Skeletal muscle satellite cell (primary cell): Measurements from ENCODE around the gene YIF1A.
"Not testable (repeated sequence)": the region's sequence is repeated elsewhere in the genome, so short reads cannot be mapped to it uniquely, and the experiment has no call there.

Experiments
- H3K27me3 ChIP-seq: 2 replicates; pipeline ENCODE4 v1.7.0; 2013; ENCODE audit warnings: low read length; ENCODE audit not compliant: control insufficient read depth, insufficient read depth
- H3K36me3 ChIP-seq: 2 replicates; pipeline ENCODE4 v1.7.0; 2013; ENCODE audit warnings: mild to moderate bottlenecking, control low read depth, low read length; ENCODE audit not compliant: insufficient read depth
- H3K4me1 ChIP-seq: 2 replicates; pipeline ENCODE4 v1.7.0; 2013; ENCODE audit warnings: low read length; ENCODE audit not compliant: control insufficient read depth, insufficient read depth
- H3K4me2 ChIP-seq: 2 replicates; pipeline ENCODE4 v1.7.0; 2013; ENCODE audit warnings: mild to moderate bottlenecking, low read length
- H3K4me3 ChIP-seq: 2 replicates; pipeline ENCODE4 v1.7.0; 2013; ENCODE audit warnings: low read length
- H3K9ac ChIP-seq: 2 replicates; pipeline ENCODE4 v1.7.0; 2013; ENCODE audit warnings: mild to moderate bottlenecking, low read depth, low read length, moderate library complexity
- H3K9me3 ChIP-seq: replicated peaks from 2 replicates; pipeline ENCODE4 v1.7.0; 2013; ENCODE audit warnings: mild to moderate bottlenecking, control low read depth, low read length

The YIF1A gene

GRCh38 chr11:66279092-66279734 is 9.7 kb downstream of the YIF1A start:
- Histone ChIP-seq H3K9ac (no peak overlapping the region), H3K4me1 (peaks cover 23% of the 10 kb centered on the region), H3K4me3 (no peak overlapping the region)

DNA sequence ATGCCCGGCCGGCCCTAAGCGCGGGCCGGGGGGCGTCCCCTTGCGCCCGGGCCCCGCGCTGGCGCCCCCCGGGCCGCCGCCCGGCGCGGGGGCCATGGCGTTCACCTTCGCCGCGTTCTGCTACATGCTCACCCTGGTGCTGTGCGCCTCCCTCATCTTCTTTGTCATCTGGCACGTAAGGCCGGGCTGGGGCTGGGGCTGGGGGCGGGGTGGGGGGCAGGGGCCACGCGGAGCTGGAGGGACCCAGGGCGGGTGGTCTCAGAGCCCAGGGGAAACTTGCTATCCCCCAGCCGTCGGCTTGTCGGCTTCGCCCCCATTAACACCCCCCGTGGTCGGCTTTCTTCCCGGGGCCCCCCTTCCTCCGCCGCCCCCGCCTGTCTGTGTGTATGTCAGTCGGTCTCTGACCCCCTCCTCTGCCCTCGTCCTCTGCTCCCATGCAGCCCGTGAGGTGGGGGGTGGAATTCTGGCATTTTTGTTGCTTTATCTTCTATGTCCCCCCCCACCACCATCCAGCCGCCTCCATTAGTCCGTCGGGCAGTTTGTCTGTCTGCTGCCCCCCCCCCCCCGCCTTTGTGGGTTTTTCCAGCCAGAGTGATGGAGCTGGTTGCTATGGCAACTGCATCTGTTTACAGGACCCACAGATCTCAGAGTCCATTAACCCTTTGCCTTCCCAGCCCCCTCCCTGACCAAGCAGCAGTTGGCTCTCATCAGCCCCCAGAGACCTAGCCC is 10.4 kb downstream of the YIF1A start:
- no peak overlapping the region for H3K9ac ChIP-seq
- H3K36me3 ChIP-seq = peaks cover 28% of the 10 kb centered on the region
- H3K27me3 ChIP-seq = no peaks in the 10 kb centered on the region
- peak overlapping the region; percentile 47 for H3K4me3 ChIP-seq
- H3K4me1 ChIP-seq = peaks cover 23% of the 10 kb centered on the region
- H3K4me2 ChIP-seq = peak overlapping the region; percentile 76
- no peaks in the 10 kb centered on the region for H3K9me3 ChIP-seq

More at GRCh38 chr11:66279092-66279734, 9.7 kb downstream of the YIF1A start:
- H3K36me3 ChIP-seq = peaks cover 23% of the 10 kb centered on the region
- no peak overlapping the region for H3K4me2 ChIP-seq
- no peaks in the 10 kb centered on the region for H3K9me3 ChIP-seq
- no peaks in the 10 kb centered on the region for H3K27me3 ChIP-seq

DNA sequence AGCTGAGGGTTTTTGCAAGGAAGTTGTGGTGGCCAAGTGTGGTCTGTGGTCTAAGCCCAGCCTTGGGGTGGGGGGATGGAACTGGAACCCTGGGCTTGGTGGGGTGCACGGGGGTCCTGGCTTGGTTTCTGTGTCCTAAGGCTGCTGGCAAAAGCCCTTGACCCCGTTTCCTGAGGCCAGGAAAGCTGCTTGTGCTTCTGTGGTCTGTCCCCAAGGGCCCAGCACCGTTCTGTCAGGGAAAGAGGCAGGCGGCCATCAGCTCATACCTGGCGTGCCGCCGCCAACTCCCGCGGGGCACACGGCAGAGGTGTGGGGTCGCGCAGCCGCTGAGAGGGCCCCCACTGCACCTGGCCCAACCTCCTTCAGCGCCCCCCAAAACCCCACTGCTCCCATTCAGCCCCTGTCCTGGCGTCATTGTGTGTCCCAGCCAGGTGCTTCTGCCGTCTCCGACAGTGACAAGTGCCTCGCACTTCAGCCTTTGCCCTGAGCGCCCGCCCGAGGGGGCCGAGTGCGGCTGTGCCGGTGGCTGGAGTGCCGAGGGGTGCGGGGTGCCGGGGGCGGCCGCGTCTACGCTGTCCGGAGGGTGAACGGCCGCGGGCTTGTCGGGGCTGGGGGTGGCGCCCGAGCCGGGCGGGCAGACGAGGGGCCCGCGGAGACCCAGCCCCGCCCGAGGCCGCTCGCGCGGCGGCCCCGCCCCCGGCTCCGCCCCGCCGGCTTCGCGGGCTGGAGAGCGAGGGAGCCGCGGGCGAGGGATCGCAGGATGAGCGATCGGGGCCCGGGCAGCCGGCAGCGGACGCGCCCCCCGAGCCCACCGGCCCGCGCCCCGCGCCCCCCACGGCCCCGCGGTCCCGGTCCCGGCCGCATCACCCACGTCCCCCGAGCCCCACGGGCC is 11.2 kb downstream of the YIF1A start, which contains the start of gene CNIH2:
Gene CNIH2 (plus strand): TSS at position 705 of the 892 bp plus-strand sequence. CDS start 282 bp downstream, outside the sequence.
- peaks cover 33% of the 10 kb centered on the region for H3K36me3 ChIP-seq
- H3K9ac ChIP-seq = peak within 1 kb of the TSS; percentile 41
- H3K27me3 ChIP-seq = no peaks in the 10 kb centered on the region
- H3K4me2 ChIP-seq = peak within 1 kb of the TSS; percentile 76
- H3K9me3 ChIP-seq = no peaks in the 10 kb centered on the region
- peak within 1 kb of the TSS; percentile 47 for H3K4me3 ChIP-seq
- H3K4me1 ChIP-seq = peaks cover 21% of the 10 kb centered on the region

DNA sequence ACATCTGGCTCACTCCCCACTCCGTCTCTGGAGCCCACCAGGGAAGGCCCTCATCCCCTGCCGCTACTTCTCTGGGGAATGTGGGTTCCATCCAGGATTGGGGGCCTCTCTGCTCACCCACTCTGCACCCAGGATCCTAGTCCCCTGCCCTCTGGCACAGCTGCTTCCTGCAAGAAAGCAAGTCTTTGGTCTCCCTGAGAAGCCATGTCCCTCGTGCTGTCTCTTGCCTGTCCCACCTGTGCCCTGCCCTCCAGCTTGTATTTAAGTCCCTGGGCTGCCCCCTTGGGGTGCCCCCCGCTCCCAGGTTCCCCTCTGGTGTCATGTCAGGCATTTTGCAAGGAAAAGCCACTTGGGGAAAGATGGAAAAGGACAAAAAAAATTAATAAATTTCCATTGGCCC is 11.9 kb downstream of the YIF1A start:
- H3K9ac ChIP-seq, H3K9me3 ChIP-seq, H3K27me3 ChIP-seq, H3K4me3 ChIP-seq, H3K4me2 ChIP-seq: not testable (repeated sequence)
- peaks cover 39% of the 10 kb centered on the region for H3K36me3 ChIP-seq
- H3K4me1 ChIP-seq = peaks cover 19% of the 10 kb centered on the region

- peaks cover 44% of the 10 kb centered on the region for H3K36me3 ChIP-seq
- H3K4me3 ChIP-seq = not testable (repeated sequence)
These were observed 12.3 kb downstream of the YIF1A start for GRCh38 chr11:66276619-66277018.

GRCh38 chr11:66275984-66276612 is 12.8 kb downstream of the YIF1A start:
- no peak overlapping the region for H3K4me2 ChIP-seq
- H3K9me3 ChIP-seq = no peaks in the 10 kb centered on the region
- H3K27me3 ChIP-seq = no peaks in the 10 kb centered on the region
- peaks cover 16% of the 10 kb centered on the region for H3K4me1 ChIP-seq
- no peak overlapping the region for H3K9ac ChIP-seq
- no peak overlapping the region for H3K4me3 ChIP-seq
- peaks cover 46% of the 10 kb centered on the region for H3K36me3 ChIP-seq

More at GRCh38 chr11:66276619-66277018, 12.3 kb downstream of the YIF1A start:
- not testable (repeated sequence) for H3K27me3 ChIP-seq, H3K9me3 ChIP-seq, H3K9ac ChIP-seq, H3K4me2 ChIP-seq
- peaks cover 19% of the 10 kb centered on the region for H3K4me1 ChIP-seq

GRCh38 chr11:66275396-66275795 is 13.5 kb downstream of the YIF1A start:
- Histone ChIP-seq H3K9me3 (no peaks in the 10 kb centered on the region), H3K9ac (no peak overlapping the region), H3K4me3 (no peak overlapping the region), H3K27me3 (no peaks in the 10 kb centered on the region), H3K36me3 (peaks cover 49% of the 10 kb centered on the region), H3K4me2 (no peak overlapping the region), H3K4me1 (peaks cover 9% of the 10 kb centered on the region)

DNA sequence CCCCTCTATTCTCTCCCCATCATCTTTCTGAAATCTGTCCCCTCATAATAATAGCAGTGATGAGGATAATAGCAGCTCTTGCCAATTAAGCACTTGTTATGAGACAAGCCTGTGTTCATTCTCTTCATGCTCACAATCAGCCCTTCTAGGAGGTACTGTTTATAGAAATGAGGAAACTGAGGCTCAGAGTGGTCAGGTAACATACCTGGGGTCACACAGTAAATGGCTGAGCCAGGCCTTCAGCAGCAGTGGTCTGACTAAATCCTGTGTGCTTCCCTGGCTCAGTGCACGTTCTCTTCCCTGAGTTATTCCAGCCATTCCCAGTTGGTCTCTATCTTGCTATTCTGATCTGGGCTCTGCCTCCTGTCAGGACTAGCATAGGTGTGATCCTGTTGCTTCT is 14.7 kb downstream of the YIF1A start:
- H3K9ac ChIP-seq = no peak overlapping the region
- peaks cover 12% of the 10 kb centered on the region for H3K4me1 ChIP-seq
- no peaks in the 10 kb centered on the region for H3K9me3 ChIP-seq
- no peak overlapping the region for H3K4me2 ChIP-seq
- no peaks in the 10 kb centered on the region for H3K27me3 ChIP-seq
- peaks cover 53% of the 10 kb centered on the region for H3K36me3 ChIP-seq
- H3K4me3 ChIP-seq = no peak overlapping the region

DNA sequence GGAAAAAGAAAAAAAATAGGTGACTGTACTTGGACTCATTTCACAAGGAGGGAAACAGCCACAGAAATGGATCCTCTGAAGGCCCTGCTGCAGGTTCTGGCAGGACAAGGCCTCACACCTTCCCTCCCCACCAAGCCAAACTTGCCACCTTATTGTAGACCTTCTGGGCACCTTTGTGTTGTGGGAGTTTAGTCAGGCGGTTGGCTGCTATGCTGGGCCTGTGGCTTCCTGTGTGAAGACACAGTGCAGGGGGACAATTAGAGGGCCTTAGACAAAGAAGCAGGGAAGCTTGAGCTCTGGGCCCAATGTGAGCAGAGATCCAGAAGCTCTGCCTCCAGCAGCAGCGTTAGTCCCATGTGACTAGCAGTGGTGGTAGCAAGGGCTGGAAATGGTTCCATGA is 16.3 kb downstream of the YIF1A start:
- Histone ChIP-seq H3K4me2 (no peak overlapping the region), H3K4me1 (peaks cover 14% of the 10 kb centered on the region), H3K36me3 (peaks cover 53% of the 10 kb centered on the region), H3K9me3 (no peaks in the 10 kb centered on the region), H3K27me3 (no peaks in the 10 kb centered on the region), H3K4me3 (no peak overlapping the region), H3K9ac (no peak overlapping the region)

DNA sequence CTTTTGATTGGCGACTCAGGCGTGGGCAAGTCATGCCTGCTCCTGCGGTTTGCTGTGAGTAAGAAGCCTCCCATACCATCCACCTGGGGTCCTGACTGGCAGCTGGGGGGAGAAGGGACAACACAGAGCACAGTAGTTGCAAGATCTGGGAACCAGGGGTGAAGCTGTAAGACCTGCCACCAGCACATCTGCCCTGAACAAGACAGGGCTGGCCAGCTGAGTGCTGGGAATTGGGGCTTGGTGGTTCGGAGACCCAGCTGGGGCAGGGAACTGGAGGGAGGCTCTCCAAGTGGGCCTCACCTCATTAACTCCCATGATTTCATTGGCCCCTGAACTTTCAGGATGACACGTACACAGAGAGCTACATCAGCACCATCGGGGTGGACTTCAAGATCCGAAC is 17.1 kb downstream of the YIF1A start:
- H3K4me3 ChIP-seq = no peak overlapping the region
- H3K4me1 ChIP-seq = peaks cover 17% of the 10 kb centered on the region
- H3K9ac ChIP-seq = no peak overlapping the region
- no peaks in the 10 kb centered on the region for H3K27me3 ChIP-seq
- H3K36me3 ChIP-seq = peaks cover 55% of the 10 kb centered on the region
- H3K9me3 ChIP-seq = no peaks in the 10 kb centered on the region
- H3K4me2 ChIP-seq = no peak overlapping the region
